HUDEP-2 (cell line): ENCODE data around the gene PLVAP.
A peak's percentile ranks its signal among the peaks of the same experiment; 100 is the strongest.

Experiments
- DNase-seq, 76 experiments: peaks; one replicate each; lab custom pipeline; 2025; ENCODE audit not compliant: unreplicated experiment in 76 of 76; lab: John Stamatoyannopoulos, UW

Gene PLVAP

GRCh38 chr19:17304386-17305215, 72.5 kb downstream of the PLVAP start:
- no peak for DNase-seq

GRCh38 chr19:17303940-17304267, 73.2 kb downstream of the PLVAP start:
- DNase-seq = no peak

- DNase-seq = peak in 75 of 76 experiments; percentile 54 to 99 (median 97)
These were observed 73.8 kb downstream of the PLVAP start, which contains the start of gene ABHD8 for GRCh38 chr19:17303167-17303939. Gene ABHD8, minus strand, starts transcription at chr19:17303425. Its CDS starts 1,809 bp downstream, at chr19:17301616.

- no peak for DNase-seq
These were observed 74.6 kb downstream of the PLVAP start for GRCh38 chr19:17302391-17303166.
